Activated naive CD8-positive, alpha-beta T cell (primary cell): Measurements from ENCODE around the gene RNF224.
A peak's percentile ranks its signal among the peaks of the same experiment; 100 is the strongest.

Experiments used
- H3K27ac Mint-ChIP-seq: one replicate; pipeline ENCODE4 v1.8.0; 2021; ENCODE audit warnings: mixed read lengths
- H3K27me3 Mint-ChIP-seq: one replicate; pipeline ENCODE4 v1.8.0; 2021; ENCODE audit warnings: mixed read lengths
- H3K36me3 Mint-ChIP-seq: one replicate; pipeline ENCODE4 v1.8.0; 2021; ENCODE audit warnings: mixed read lengths
- H3K4me1 Mint-ChIP-seq: one replicate; pipeline ENCODE4 v1.8.0; 2021; ENCODE audit warnings: low read depth, mixed read lengths
- H3K4me3 Mint-ChIP-seq: one replicate; pipeline ENCODE4 v1.8.0; 2021; ENCODE audit warnings: mild to moderate bottlenecking, mixed read lengths
- H3K9me3 Mint-ChIP-seq: one replicate; pipeline ENCODE4 v1.8.0; 2021; ENCODE audit warnings: low read depth, mixed read lengths

RNF224 gene

GRCh38 chr9:137188490-137189296 lies 38.6 kb upstream of the RNF224 start, which contains the start of the genes ANAPC2 and SSNA1:
Gene ANAPC2 (minus strand): TSS chr9:137188560. CDS start chr9:137188532, 28 bp downstream.
Gene SSNA1 (plus strand): TSS chr9:137188676. CDS start chr9:137188727, 51 bp downstream.
- H3K27me3 Mint-ChIP-seq, result no peaks in the 10 kb centered on the region
- peak within 1 kb of the TSS; percentile 92 for H3K27ac Mint-ChIP-seq
- peak within 1 kb of the TSS; percentile 96 for H3K4me3 Mint-ChIP-seq
- H3K36me3 Mint-ChIP-seq, result no peaks in the 10 kb centered on the region
- no peaks in the 10 kb centered on the region for H3K9me3 Mint-ChIP-seq
- peaks cover 22% of the 10 kb centered on the region for H3K4me1 Mint-ChIP-seq

- H3K27me3 Mint-ChIP-seq, result no peaks in the 10 kb centered on the region
- peak overlapping the region; percentile 92 for H3K27ac Mint-ChIP-seq
- peak overlapping the region; percentile 96 for H3K4me3 Mint-ChIP-seq
- H3K36me3 Mint-ChIP-seq, result no peaks in the 10 kb centered on the region
- peaks cover 22% of the 10 kb centered on the region for H3K4me1 Mint-ChIP-seq
- no peaks in the 10 kb centered on the region for H3K9me3 Mint-ChIP-seq
Measured at GRCh38 chr9:137189297-137190295, 37.7 kb upstream of the RNF224 start.

GRCh38 chr9:137190315-137190856 lies 36.9 kb upstream of the RNF224 start:
- peak overlapping the region; percentile 64 for H3K27ac Mint-ChIP-seq
- no peaks in the 10 kb centered on the region for H3K36me3 Mint-ChIP-seq
- peaks cover 22% of the 10 kb centered on the region for H3K4me1 Mint-ChIP-seq
- H3K9me3 Mint-ChIP-seq, result no peaks in the 10 kb centered on the region
- H3K4me3 Mint-ChIP-seq, result peak overlapping the region; percentile 68
- H3K27me3 Mint-ChIP-seq, result no peaks in the 10 kb centered on the region

- Mint-ChIP-seq H3K27ac (no peak overlapping the region), H3K36me3 (no peaks in the 10 kb centered on the region), H3K4me1 (peaks cover 22% of the 10 kb centered on the region), H3K9me3 (no peaks in the 10 kb centered on the region), H3K27me3 (no peaks in the 10 kb centered on the region), H3K4me3 (peak overlapping the region; percentile 68)
Measured at GRCh38 chr9:137191245-137191644, 36.1 kb upstream of the RNF224 start.

GRCh38 chr9:137191691-137192447 lies 35.4 kb upstream of the RNF224 start:
- Mint-ChIP-seq H3K27ac (no peak overlapping the region), H3K36me3 (no peaks in the 10 kb centered on the region), H3K4me1 (peaks cover 18% of the 10 kb centered on the region), H3K27me3 (no peaks in the 10 kb centered on the region), H3K9me3 (no peaks in the 10 kb centered on the region), H3K4me3 (no peak overlapping the region)

- H3K27me3 Mint-ChIP-seq, result no peaks in the 10 kb centered on the region
- peaks cover 14% of the 10 kb centered on the region for H3K4me1 Mint-ChIP-seq
- no peak overlapping the region for H3K4me3 Mint-ChIP-seq
- H3K36me3 Mint-ChIP-seq, result no peaks in the 10 kb centered on the region
- H3K9me3 Mint-ChIP-seq, result no peaks in the 10 kb centered on the region
- no peak overlapping the region for H3K27ac Mint-ChIP-seq
Measured at GRCh38 chr9:137192448-137192780, 34.9 kb upstream of the RNF224 start.

GRCh38 chr9:137192859-137193258 lies 34.4 kb upstream of the RNF224 start:
- H3K27me3 Mint-ChIP-seq, result no peaks in the 10 kb centered on the region
- no peak overlapping the region for H3K27ac Mint-ChIP-seq
- H3K36me3 Mint-ChIP-seq, result no peaks in the 10 kb centered on the region
- peaks cover 11% of the 10 kb centered on the region for H3K4me1 Mint-ChIP-seq
- no peak overlapping the region for H3K4me3 Mint-ChIP-seq
- H3K9me3 Mint-ChIP-seq, result no peaks in the 10 kb centered on the region

GRCh38 chr9:137193771-137194170 lies 33.5 kb upstream of the RNF224 start:
- Mint-ChIP-seq H3K27me3 (no peaks in the 10 kb centered on the region), H3K4me3 (no peak overlapping the region), H3K36me3 (no peaks in the 10 kb centered on the region), H3K9me3 (no peaks in the 10 kb centered on the region), H3K27ac (no peak overlapping the region), H3K4me1 (peaks cover 9% of the 10 kb centered on the region)

GRCh38 chr9:137194388-137194787 lies 32.9 kb upstream of the RNF224 start:
- H3K36me3 Mint-ChIP-seq, result no peaks in the 10 kb centered on the region

GRCh38 chr9:137194909-137195308 lies 32.4 kb upstream of the RNF224 start:
- Mint-ChIP-seq H3K4me3 (no peak overlapping the region), H3K36me3 (no peaks in the 10 kb centered on the region), H3K4me1 (peaks cover 6% of the 10 kb centered on the region), H3K9me3 (no peaks in the 10 kb centered on the region), H3K27ac (no peak overlapping the region), H3K27me3 (no peaks in the 10 kb centered on the region)

More at GRCh38 chr9:137194388-137194787, 32.9 kb upstream of the RNF224 start:
- no peaks in the 10 kb centered on the region for H3K9me3 Mint-ChIP-seq
- H3K4me3 Mint-ChIP-seq, result no peak overlapping the region
- no peak overlapping the region for H3K27ac Mint-ChIP-seq
- H3K4me1 Mint-ChIP-seq, result peaks cover 6% of the 10 kb centered on the region
- H3K27me3 Mint-ChIP-seq, result no peaks in the 10 kb centered on the region

GRCh38 chr9:137195525-137196220 lies 31.6 kb upstream of the RNF224 start:
- no peaks in the 10 kb centered on the region for H3K27me3 Mint-ChIP-seq
- H3K4me1 Mint-ChIP-seq, result peaks cover 5% of the 10 kb centered on the region
- H3K27ac Mint-ChIP-seq, result no peak overlapping the region
- H3K36me3 Mint-ChIP-seq, result no peaks in the 10 kb centered on the region
- H3K4me3 Mint-ChIP-seq, result no peak overlapping the region
- H3K9me3 Mint-ChIP-seq, result no peaks in the 10 kb centered on the region

GRCh38 chr9:137198051-137198901 lies 29.0 kb upstream of the RNF224 start:
- Mint-ChIP-seq H3K4me1 (peaks cover 13% of the 10 kb centered on the region), H3K27me3 (no peaks in the 10 kb centered on the region), H3K27ac (no peak overlapping the region), H3K36me3 (no peaks in the 10 kb centered on the region), H3K9me3 (no peaks in the 10 kb centered on the region), H3K4me3 (no peak overlapping the region)

GRCh38 chr9:137198902-137199283 lies 28.4 kb upstream of the RNF224 start:
- no peak overlapping the region for H3K27ac Mint-ChIP-seq

More at GRCh38 chr9:137198902-137199283, 28.4 kb upstream of the RNF224 start:
- no peak overlapping the region for H3K4me3 Mint-ChIP-seq
- no peaks in the 10 kb centered on the region for H3K36me3 Mint-ChIP-seq
- no peaks in the 10 kb centered on the region for H3K9me3 Mint-ChIP-seq
- peaks cover 16% of the 10 kb centered on the region for H3K4me1 Mint-ChIP-seq
- H3K27me3 Mint-ChIP-seq, result no peaks in the 10 kb centered on the region
